HepG2 (cell line): ENCODE data around the gene FAM184B. TPM values are rescaled to one million over a fixed set of nuclear protein-coding genes. Genes with fewer than 3 reads are reported as not detected.

ENCODE experiments used
- ATAC-seq: fragments of 200-7000 bp; cut with Tn5 transposase; 3 replicates; pipeline ENCODE4 v1.9.1; 2020; ENCODE audit warnings: mild to moderate bottlenecking, moderate library complexity
- BruUV-seq: library from RNA; stranded (reverse); fragments of 400-500 nt; replicated peaks from 2 replicates; lab custom pipeline; 2021; lab: Mats Ljungman, UMichigan
- CTCF ChIA-PET: fragments of 300-600 bp; formaldehyde crosslinking; extraction: SDS; loops from one replicate; lab custom pipeline; 2021; ENCODE audit warnings: low total read pairs, inconsistent platforms, low intra/inter-chr PET ratio; lab: Yijun Ruan, JAX
- POLR2A ChIA-PET: fragments of 350-600 bp; sonication (Branson Sonifier 250); formaldehyde crosslinking; loops from one replicate; lab custom pipeline; 2020; ENCODE audit warnings: antibody characterized with exemption, inconsistent platforms; lab: Yijun Ruan, JAX
- DNase-seq: peaks from one replicate; pipeline ENCODE4 v3.0.0-alpha.2; 2015; ENCODE audit warnings: low spot score
- FAIRE-seq: peaks from 3 replicates; lab custom pipeline; 2011; peaks lifted over from hg19 to GRCh38; lab: Jason Lieb, UNC
- H2AFZ ChIP-seq: one replicate; pipeline ENCODE4 v1.6.1; 2011; ENCODE audit warnings: low read length, inconsistent platforms
- H3K27ac ChIP-seq: fragments of 300-600 bp; 3 replicates; pipeline ENCODE4 v1.8.0; 2011; ENCODE audit warnings: mixed run types, mild to moderate bottlenecking, mixed read lengths, low read length, inconsistent platforms; ENCODE audit not compliant: insufficient read depth; ENCODE audit errors: extremely low read length
- H3K27me3 ChIP-seq, 2 experiments: fragments of 200-600 bp in 1 of 2; 2 replicates in 1 of 2; 3 replicates in 1 of 2; pipeline versions ENCODE4 v1.6.0 to v1.8.0; 2011; ENCODE audit warnings: low read length in 2 of 2, mild to moderate bottlenecking in 2 of 2, moderate library complexity in 2 of 2, inconsistent platforms in 1 of 2; ENCODE audit not compliant: insufficient read depth in 2 of 2, control insufficient read depth in 1 of 2
- H3K36me3 ChIP-seq, 2 experiments: fragments of 200-600 bp in 1 of 2; replicated peaks in 1 of 2; 2 replicates in 1 of 2; 3 replicates in 1 of 2; pipeline versions ENCODE4 v1.5.1 to v1.8.0; 2011; ENCODE audit warnings: low read length in 2 of 2, inconsistent platforms in 1 of 2; ENCODE audit not compliant: insufficient read depth in 2 of 2, control insufficient read depth in 1 of 2
- H3K4me1 ChIP-seq: 2 replicates; pipeline ENCODE4 v1.5.1; 2012; ENCODE audit warnings: low read length, inconsistent platforms; ENCODE audit not compliant: insufficient read depth
- H3K4me2 ChIP-seq: 2 replicates; pipeline ENCODE4 v1.6.0; 2011; ENCODE audit warnings: low read depth, low read length, inconsistent platforms
- H3K4me3 ChIP-seq, 3 experiments: fragments of 200-600 bp in 1 of 3; sonication (generic), shearing (Covaris generic) in 1 of 3; replicated peaks in 1 of 3; 2 replicates each; pipeline ENCODE4 v1.5.1; 2011 to 2016; ENCODE audit warnings: low read length in 3 of 3, inconsistent platforms in 2 of 3, low read depth in 2 of 3, mild to moderate bottlenecking in 2 of 3, control low read depth in 1 of 3, mixed read lengths in 1 of 3; ENCODE audit not compliant: insufficient read depth in 1 of 3
- H3K79me2 ChIP-seq: one replicate; pipeline ENCODE4 v1.6.1; 2011; ENCODE audit warnings: low read length, inconsistent platforms; ENCODE audit not compliant: insufficient read depth
- H3K9ac ChIP-seq: 2 replicates; pipeline ENCODE4 v1.6.0; 2011; ENCODE audit warnings: mild to moderate bottlenecking, low read depth, low read length, inconsistent platforms; ENCODE audit not compliant: insufficient read depth
- H3K9me3 ChIP-seq: 2 replicates; pipeline ENCODE4 v1.5.1; 2012; ENCODE audit warnings: mild to moderate bottlenecking, low read length
- H4K20me1 ChIP-seq: 2 replicates; pipeline ENCODE4 v1.6.0; 2011; ENCODE audit warnings: inconsistent platforms, mild to moderate bottlenecking, low read length, moderate library complexity; ENCODE audit not compliant: insufficient read depth
- ATF7 ChIP-seq, 2 experiments: fragments of 450-650 bp in 1 of 2; sonication (generic) in 1 of 2; formaldehyde crosslinking in 1 of 2; IDR thresholded peaks; 2 replicates each; pipeline versions ENCODE4 v1.4.0 to v1.6.1; 2016 to 2020; ENCODE audit warnings: antibody characterized with exemption in 1 of 2, mild to moderate bottlenecking in 1 of 2, missing genetic modification reagents in 1 of 2
- FOXJ3 ChIP-seq: sonication (generic); formaldehyde crosslinking; IDR thresholded peaks from 2 replicates; pipeline ENCODE4 v1.4.0; 2020; ENCODE audit warnings: missing genetic modification reagents, mild to moderate bottlenecking, borderline replicate concordance
- NR2F1 ChIP-seq, 2 experiments: fragments of 450-650 bp in 1 of 2; formaldehyde crosslinking in 1 of 2; IDR thresholded peaks; 2 replicates each; pipeline versions ENCODE4 v1.5.0 to v1.6.1; 2016 to 2020; ENCODE audit warnings: mild to moderate bottlenecking in 1 of 2, missing compliant biosample characterization in 1 of 2, missing genetic modification reagents in 1 of 2, moderate library complexity in 1 of 2
- RBAK ChIP-seq: sonication (generic); formaldehyde crosslinking; IDR thresholded peaks from 2 replicates; pipeline ENCODE4 v1.5.1; 2020; ENCODE audit warnings: mild to moderate bottlenecking, missing genetic modification reagents
- RELA ChIP-seq: sonication (generic); formaldehyde crosslinking; IDR thresholded peaks from 2 replicates; pipeline ENCODE4 v1.4.0; 2020; ENCODE audit warnings: missing genetic modification reagents
- ZNF335 ChIP-seq: sonication (generic); formaldehyde crosslinking; IDR thresholded peaks from 2 replicates; pipeline ENCODE4 v1.4.0; 2020; ENCODE audit warnings: missing genetic modification reagents
- ZNF615 ChIP-seq: sonication (generic); formaldehyde crosslinking; IDR thresholded peaks from 2 replicates; pipeline ENCODE4 v1.5.0; 2020; ENCODE audit warnings: mild to moderate bottlenecking, missing genetic modification reagents, borderline replicate concordance
- ZNF644 ChIP-seq: IDR thresholded peaks from 2 replicates; pipeline ENCODE4 v1.6.1; 2016; ENCODE audit warnings: low read depth
- ZNF670 ChIP-seq: sonication (generic); formaldehyde crosslinking; IDR thresholded peaks from 2 replicates; pipeline ENCODE4 v1.8.0; 2022; ENCODE audit warnings: mild to moderate bottlenecking, missing genetic modification reagents, borderline replicate concordance
- WGBS: methylation state at CpG from one replicate; pipeline ENCODE4 v1.1.6; 2017; ENCODE audit warnings: low lambda C conversion rate; 5-methylcytosine and 5-hydroxymethylcytosine counted together
- in situ Hi-C: cut with HindIII; loops from 2 replicates; pipeline ENCODE4 v1.10.0; 2017; ENCODE audit warnings: low pct_unique_long_range_greater_than_20kb; ENCODE audit not compliant: extremely low pct_ligation_motif_present
- intact Hi-C: fragments of 100-400 bp; cut with micrococcal nuclease; formaldehyde crosslinking; loops from one replicate; pipeline ENCODE4 v1.10.0; 2022; ENCODE audit not compliant: unreplicated experiment
- polyA plus RNA-seq, 8 experiments: library from polyadenylated mRNA; depleted of rRNA in 3 of 8; stranded (reverse) in 7 of 8; unstranded in 1 of 8; fragments of >200 nt; fragmentation: Illumina TruSeq in 4 of 8; extraction: Trizol in 4 of 8; gene quantifications; 2 replicates each; pipeline versions ENCODE4 v1.2.1 to v1.2.3, GENCODE V29; 2011 to 2016; ENCODE audit warnings: low read depth in 4 of 8, missing spikeins in 1 of 8, mixed read lengths in 1 of 8; ENCODE audit not compliant: insufficient read depth in 1 of 8
- total RNA-seq, 5 experiments: library from RNA; depleted of rRNA; stranded (reverse); fragments of >200 nt; fragmentation: Illumina TruSeq; extraction: Trizol; gene quantifications; 2 replicates each; pipeline ENCODE4 v1.2.3, GENCODE V29; 2016; ENCODE audit warnings: low read depth in 1 of 5
- TF ChIP-seq, protein P1 (sequence below): sonication (generic); formaldehyde crosslinking; IDR thresholded peaks from 2 replicates; pipeline ENCODE4 v1.4.0; 2020; ENCODE audit warnings: low read depth, missing genetic modification reagents
- TF ChIP-seq, protein P2 (sequence below): sonication (generic); formaldehyde crosslinking; IDR thresholded peaks from 2 replicates; pipeline ENCODE4 v1.4.0; 2020; ENCODE audit warnings: mild to moderate bottlenecking, missing genetic modification reagents

The FAM184B gene
- total and polyA plus RNA-seq, 2 of the 13 experiments (the other 11 are each of a cell fraction or from before 2014, with no cell fraction given), result not detected

DNA sequence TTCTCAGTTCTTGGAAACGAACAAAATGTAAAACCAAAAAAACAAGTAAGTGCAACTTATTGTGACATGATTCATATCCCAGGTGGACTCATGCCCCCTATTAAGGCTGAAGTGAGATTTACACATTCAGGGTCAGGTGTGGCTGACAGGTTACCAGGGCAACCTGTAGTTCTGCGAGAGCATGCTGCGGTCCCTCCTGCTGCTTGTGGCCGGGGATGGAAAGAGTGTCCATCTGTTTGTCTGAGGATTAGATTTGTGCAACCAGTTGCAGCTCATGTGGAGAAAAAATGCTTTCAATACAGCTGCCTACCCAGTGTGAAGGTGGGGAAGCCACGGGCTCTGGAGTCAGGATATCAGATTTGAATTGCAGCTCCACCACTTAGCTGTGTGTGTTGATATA is 78.8 kb downstream of the FAM184B start:
- in situ Hi-C loops, result no loop called here
- ATAC-seq (no peak), DNase-seq (no peak), FAIRE-seq (no peak)
- POLR2A ChIA-PET, result no interaction called here
- no TSS peak for BruUV-seq
- H3K4me3 ChIP-seq, result no peak overlapping the region
- 9% methylated on average over 5 of the region's 5 CpGs for WGBS
- H4K20me1 ChIP-seq, result no peaks in the 10 kb centered on the region
- TF ChIP-seq ZNF644 (CRISPR knock-in tag) (no peak), ZNF335 (CRISPR knock-in tag) (no peak), ZNF615 (CRISPR knock-in tag) (no peak), RBAK (CRISPR knock-in tag) (no peak)
- TF ChIP-seq, protein P1, sequence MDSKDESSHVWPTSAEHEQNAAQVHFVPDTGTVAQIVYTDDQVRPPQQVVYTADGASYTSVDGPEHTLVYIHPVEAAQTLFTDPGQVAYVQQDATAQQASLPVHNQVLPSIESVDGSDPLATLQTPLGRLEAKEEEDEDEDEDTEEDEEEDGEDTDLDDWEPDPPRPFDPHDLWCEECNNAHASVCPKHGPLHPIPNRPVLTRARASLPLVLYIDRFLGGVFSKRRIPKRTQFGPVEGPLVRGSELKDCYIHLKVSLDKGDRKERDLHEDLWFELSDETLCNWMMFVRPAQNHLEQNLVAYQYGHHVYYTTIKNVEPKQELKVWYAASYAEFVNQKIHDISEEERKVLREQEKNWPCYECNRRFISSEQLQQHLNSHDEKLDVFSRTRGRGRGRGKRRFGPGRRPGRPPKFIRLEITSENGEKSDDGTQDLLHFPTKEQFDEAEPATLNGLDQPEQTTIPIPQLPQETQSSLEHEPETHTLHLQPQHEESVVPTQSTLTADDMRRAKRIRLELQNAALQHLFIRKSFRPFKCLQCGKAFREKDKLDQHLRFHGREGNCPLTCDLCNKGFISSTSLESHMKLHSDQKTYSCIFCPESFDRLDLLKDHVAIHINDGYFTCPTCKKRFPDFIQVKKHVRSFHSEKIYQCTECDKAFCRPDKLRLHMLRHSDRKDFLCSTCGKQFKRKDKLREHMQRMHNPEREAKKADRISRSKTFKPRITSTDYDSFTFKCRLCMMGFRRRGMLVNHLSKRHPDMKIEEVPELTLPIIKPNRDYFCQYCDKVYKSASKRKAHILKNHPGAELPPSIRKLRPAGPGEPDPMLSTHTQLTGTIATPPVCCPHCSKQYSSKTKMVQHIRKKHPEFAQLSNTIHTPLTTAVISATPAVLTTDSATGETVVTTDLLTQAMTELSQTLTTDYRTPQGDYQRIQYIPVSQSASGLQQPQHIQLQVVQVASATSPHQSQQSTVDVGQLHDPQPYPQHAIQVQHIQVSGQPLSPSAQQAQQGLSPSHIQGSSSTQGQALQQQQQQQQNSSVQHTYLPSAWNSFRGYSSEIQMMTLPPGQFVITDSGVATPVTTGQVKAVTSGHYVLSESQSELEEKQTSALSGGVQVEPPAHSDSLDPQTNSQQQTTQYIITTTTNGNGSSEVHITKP (CRISPR knock-in tag), result no peak
- CTCF ChIA-PET, result no interaction called here
- no peak overlapping the region for H3K9ac ChIP-seq
- peaks cover 0 to 3% of the 10 kb centered on the region in 2 experiments; a peak in 1 of 5 replicates for H3K27me3 ChIP-seq
- H3K4me1 ChIP-seq, result no peaks in the 10 kb centered on the region
- H2AFZ ChIP-seq, result no peak overlapping the region
- intact Hi-C loops, result no loop called here
- no peaks in the 10 kb centered on the region for H3K9me3 ChIP-seq
- H3K79me2 ChIP-seq, result no peaks in the 10 kb centered on the region
- no peak overlapping the region for H3K27ac ChIP-seq
- H3K36me3 ChIP-seq, result no peaks in the 10 kb centered on the region
- no peak overlapping the region for H3K4me2 ChIP-seq

- FAIRE-seq, result no peak
- DNase-seq, result no peak
- intact Hi-C loops, result no loop called here
- no peaks in the 10 kb centered on the region for H3K79me2 ChIP-seq
- no peak overlapping the region for H2AFZ ChIP-seq
- no peaks in the 10 kb centered on the region for H3K9me3 ChIP-seq
- no peak overlapping the region for H3K9ac ChIP-seq
- peaks cover 0 to 3% of the 10 kb centered on the region in 2 experiments; a peak in 1 of 5 replicates for H3K27me3 ChIP-seq
- no peaks in the 10 kb centered on the region for H3K4me1 ChIP-seq
- no peak overlapping the region for H3K4me3 ChIP-seq
- H4K20me1 ChIP-seq, result no peaks in the 10 kb centered on the region
- ATAC-seq, result no peak
- 78% methylated on average over 4 of the region's 4 CpGs for WGBS
- ChIA-PET POLR2A (no interaction called here), CTCF (no interaction called here)
- H3K27ac ChIP-seq, result no peak overlapping the region
- H3K4me2 ChIP-seq, result no peak overlapping the region
- in situ Hi-C loops, result no loop called here
- no peaks in the 10 kb centered on the region for H3K36me3 ChIP-seq
- BruUV-seq, result no TSS peak
- TF ChIP-seq ATF7 (IDR thresholded peaks at IDR 0.05) (no peak), ATF7 (CRISPR knock-in tag; IDR thresholded peaks at IDR 0.05) (no peak), RELA (CRISPR knock-in tag) (no peak), FOXJ3 (CRISPR knock-in tag) (no peak), ZNF670 (CRISPR knock-in tag) (no peak), NR2F1 (CRISPR knock-in tag; IDR thresholded peaks at IDR 0.05) (no peak)
- TF ChIP-seq, protein P2, sequence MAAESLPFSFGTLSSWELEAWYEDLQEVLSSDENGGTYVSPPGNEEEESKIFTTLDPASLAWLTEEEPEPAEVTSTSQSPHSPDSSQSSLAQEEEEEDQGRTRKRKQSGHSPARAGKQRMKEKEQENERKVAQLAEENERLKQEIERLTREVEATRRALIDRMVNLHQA (CRISPR knock-in tag), result no peak
Observed at GRCh38 chr4:17701882-17702281, 79.5 kb downstream of the FAM184B start.
